Measurements from ENCODE around the gene OSCP1.

OSCP1 gene

GRCh38 chr1:36377791-36378492 lies 72.3 kb downstream of the OSCP1 start:
- no peaks in the 10 kb centered on the region for H3K27me3 ChIP-seq (ENCODE audit: low read depth, low read length)
- H3K36me3 ChIP-seq (ENCODE audit: control insufficient read depth in 1 of 2, insufficient read depth in 2 of 2, low read length in 2 of 2) = peaks cover 5 to 6% of the 10 kb centered on the region in 2 donors
- H3K27ac ChIP-seq (ENCODE audit: low read length) = no peak overlapping the region
- H3K9me3 ChIP-seq (ENCODE audit: control insufficient read depth in 1 of 2, low read length in 2 of 2) = no peaks in the 10 kb centered on the region
- peaks cover 25 to 36% of the 10 kb centered on the region in 2 donors for H3K4me1 ChIP-seq (ENCODE audit: control insufficient read depth in 1 of 2, insufficient read depth in 2 of 2, low read length in 2 of 2)
- H3K4me3 ChIP-seq (ENCODE audit: low read depth in 1 of 2, low read length in 2 of 2) = no peak overlapping the region

- H3K4me1 ChIP-seq (ENCODE audit: control insufficient read depth in 1 of 2, insufficient read depth in 2 of 2, low read length in 2 of 2) = peaks cover 20 to 51% of the 10 kb centered on the region in 2 donors
- H3K27me3 ChIP-seq (ENCODE audit: low read depth, low read length) = no peaks in the 10 kb centered on the region
- peak overlapping the region; percentile 92 for H3K27ac ChIP-seq (ENCODE audit: low read length)
Measured at GRCh38 chr1:36372617-36373016, 77.6 kb downstream of the OSCP1 start.

GRCh38 chr1:36369061-36369861 lies 81.0 kb downstream of the OSCP1 start:
- H3K27me3 ChIP-seq (ENCODE audit: low read depth, low read length) = no peaks in the 10 kb centered on the region

More at GRCh38 chr1:36372617-36373016, 77.6 kb downstream of the OSCP1 start:
- H3K9me3 ChIP-seq (ENCODE audit: control insufficient read depth in 1 of 2, low read length in 2 of 2) = no peaks in the 10 kb centered on the region
- no peak overlapping the region for H3K4me3 ChIP-seq (ENCODE audit: low read depth in 1 of 2, low read length in 2 of 2)
- H3K36me3 ChIP-seq (ENCODE audit: control insufficient read depth in 1 of 2, insufficient read depth in 2 of 2, low read length in 2 of 2) = peaks cover 6 to 8% of the 10 kb centered on the region in 2 donors

More at GRCh38 chr1:36369061-36369861, 81.0 kb downstream of the OSCP1 start:
- H3K36me3 ChIP-seq (ENCODE audit: control insufficient read depth in 1 of 2, insufficient read depth in 2 of 2, low read length in 2 of 2) = peaks cover 5 to 7% of the 10 kb centered on the region in 2 donors
- H3K4me3 ChIP-seq (ENCODE audit: low read depth in 1 of 2, low read length in 2 of 2) = no peak overlapping the region
- H3K27ac ChIP-seq (ENCODE audit: low read length) = no peak overlapping the region
- peaks cover 16 to 49% of the 10 kb centered on the region in 2 donors for H3K4me1 ChIP-seq (ENCODE audit: control insufficient read depth in 1 of 2, insufficient read depth in 2 of 2, low read length in 2 of 2)
- H3K9me3 ChIP-seq (ENCODE audit: control insufficient read depth in 1 of 2, low read length in 2 of 2) = no peaks in the 10 kb centered on the region

Data from muscle layer of duodenum (tissue), 2 donors.